K562 (cell line): ENCODE results near the gene PEDS1. TPM values are rescaled to one million over a fixed set of nuclear protein-coding genes. Genes with fewer than 3 reads are reported as not detected.
"Not testable (repeated sequence)": the region's sequence is repeated elsewhere in the genome, so short reads cannot be mapped to it uniquely, and the experiment has no call there.

ENCODE experiments used
- ATAC-seq: fragments of 200-7000 bp; cut with Tn5 transposase; 3 replicates; pipeline ENCODE4 v1.9.1; 2020; ENCODE audit warnings: moderate library complexity
- BruUV-seq: library from RNA; stranded (reverse); fragments of 400-500 nt; replicated peaks from 2 replicates; lab custom pipeline; 2021; lab: Mats Ljungman, UMichigan
- CTCF ChIA-PET: fragments of 300-600 bp; formaldehyde crosslinking; extraction: SDS; loops from one replicate; lab custom pipeline; 2021; ENCODE audit warnings: low intra/inter-chr PET ratio; lab: Yijun Ruan, JAX
- POLR2A ChIA-PET: fragments of 300-600, 350-650 bp; sonication (Branson Sonifier 250); formaldehyde crosslinking; extraction: SDS; loops from one replicate; lab custom pipeline; 2021; ENCODE audit warnings: antibody characterized with exemption, inconsistent platforms; lab: Yijun Ruan, JAX
- DNase-seq, 4 experiments: peaks; one replicate each; pipeline versions ENCODE4 v3.0.0 to v3.0.0-alpha.2; 2011 to 2018; ENCODE audit warnings: low spot score in 3 of 4, mixed read lengths in 3 of 4; ENCODE audit errors: extremely low read depth in 1 of 4
- FAIRE-seq: peaks from 2 replicates; lab custom pipeline; 2011; peaks lifted over from hg19 to GRCh38; lab: Jason Lieb, UNC
- H2AFZ ChIP-seq: 2 replicates; pipeline ENCODE4 v1.6.0; 2011; ENCODE audit warnings: low read depth, low read length, control low read depth, inconsistent platforms
- H3K27ac ChIP-seq: fragments of 200-600 bp; 3 replicates; pipeline ENCODE4 v1.8.0; 2011; ENCODE audit warnings: low read depth, mild to moderate bottlenecking, control low read depth, inconsistent platforms, low read length, moderate library complexity, mixed read lengths; ENCODE audit errors: extremely low read depth
- H3K27me3 ChIP-seq, 2 experiments: fragments of 300-600 bp in 1 of 2; 2 replicates in 1 of 2; 3 replicates in 1 of 2; pipeline versions ENCODE4 v1.6.0 to v1.8.0; 2011; ENCODE audit warnings: inconsistent platforms in 2 of 2, low read length in 2 of 2, mild to moderate bottlenecking in 1 of 2, mixed read lengths in 1 of 2, moderate library complexity in 1 of 2; ENCODE audit not compliant: control insufficient read depth in 2 of 2, insufficient read depth in 2 of 2
- H3K36me3 ChIP-seq: fragments of 300-600 bp; 3 replicates; pipeline ENCODE4 v1.8.0; 2011; ENCODE audit warnings: mild to moderate bottlenecking, low read length, inconsistent platforms; ENCODE audit not compliant: control insufficient read depth, insufficient read depth
- H3K4me1 ChIP-seq, 2 experiments: fragments of 200-600 bp in 1 of 2; replicated peaks in 1 of 2; 2 replicates in 1 of 2; 3 replicates in 1 of 2; pipeline versions ENCODE4 v1.5.1 to v1.8.0; 2011; ENCODE audit warnings: inconsistent platforms in 2 of 2, low read length in 2 of 2, mild to moderate bottlenecking in 1 of 2, mixed read lengths in 1 of 2, moderate library complexity in 1 of 2; ENCODE audit not compliant: control insufficient read depth in 2 of 2, insufficient read depth in 2 of 2
- H3K4me2 ChIP-seq: 2 replicates; pipeline ENCODE4 v1.6.1; 2011; ENCODE audit warnings: low read length, control low read depth, inconsistent platforms, mixed read lengths; ENCODE audit not compliant: insufficient read depth
- H3K4me3 ChIP-seq: fragments of 200-600 bp; sonication (generic), shearing (Covaris generic); 2 replicates; pipeline ENCODE4 v1.5.1; 2016; ENCODE audit warnings: control low read depth, inconsistent platforms
- H3K79me2 ChIP-seq: fragments of 200-600 bp; 3 replicates; pipeline ENCODE4 v1.8.0; 2011; ENCODE audit warnings: low read length, inconsistent platforms; ENCODE audit not compliant: control insufficient read depth, insufficient read depth
- H3K9ac ChIP-seq, 2 experiments: 2 replicates each; pipeline versions ENCODE4 v1.6.0 to v1.6.1; 2011; ENCODE audit warnings: low read depth in 2 of 2, low read length in 2 of 2, control low read depth in 1 of 2, inconsistent platforms in 1 of 2, mild to moderate bottlenecking in 1 of 2, mixed read lengths in 1 of 2; ENCODE audit not compliant: insufficient read depth in 1 of 2
- H3K9me1 ChIP-seq: one replicate; pipeline ENCODE4 v1.6.0; 2011; ENCODE audit warnings: inconsistent platforms, mild to moderate bottlenecking, low read length, moderate library complexity; ENCODE audit not compliant: control insufficient read depth, insufficient read depth
- H3K9me3 ChIP-seq: replicated peaks from 2 replicates; pipeline ENCODE4 v1.5.1; 2011; ENCODE audit warnings: low read depth, low read length, inconsistent platforms; ENCODE audit not compliant: control insufficient read depth, insufficient read depth
- H4K20me1 ChIP-seq: replicated peaks from 2 replicates; pipeline ENCODE4 v1.6.1; 2011; ENCODE audit warnings: low read length, inconsistent platforms, mixed read lengths; ENCODE audit not compliant: control insufficient read depth, insufficient read depth
- WGBS: fragments of 100-300 bp; shearing (Covaris generic); methylation state at CpG from one replicate; pipeline ENCODE4 v1.1.6; 2016; ENCODE audit warnings: low coverage, mixed read lengths; ENCODE audit not compliant: insufficient coverage; ENCODE audit errors: missing lambda C conversion rate; 5-methylcytosine and 5-hydroxymethylcytosine counted together
- in situ Hi-C: fragments of 300-500 bp; cut with MboI; formaldehyde crosslinking; loops from 4 replicates; pipeline ENCODE4 v1.15.0; 2018; ENCODE audit warnings: inconsistent platforms, mixed read lengths
- intact Hi-C: fragments of 100-400 bp; cut with micrococcal nuclease; formaldehyde crosslinking; loops from 2 replicates; pipeline ENCODE4 v1.14.2; 2022
- polyA plus RNA-seq, 8 experiments: library from polyadenylated mRNA; depleted of rRNA in 4 of 8; stranded (reverse) in 5 of 8; unstranded in 3 of 8; fragments of >200 nt; fragmentation: Nextera tagmentation in 2 of 8; fragmentation: Illumina TruSeq in 1 of 8; extraction: Ambion mirVana in 2 of 8; extraction: Trizol in 1 of 8; gene quantifications; 2 replicates each; pipeline versions ENCODE4 v1.2.1 to v1.2.3, GENCODE V29; 2011 to 2014; ENCODE audit warnings: inconsistent platforms in 1 of 8, missing spikeins in 1 of 8
- total RNA-seq, 7 experiments: library from RNA; depleted of rRNA in 6 of 7; stranded (reverse); fragments of >200 nt in 6 of 7; fragmentation: Illumina TruSeq in 2 of 7; extraction: Trizol in 2 of 7; gene quantifications; 2 replicates each; pipeline versions ENCODE4 v1.2.1 to v1.2.3, GENCODE V29; 2011 to 2021; ENCODE audit warnings: low replicate concordance in 1 of 7

Gene PEDS1
- total and polyA plus RNA-seq, 9 of the 15 experiments (the other 6 are each of a cell fraction or from before 2014, with no cell fraction given), result 2.9 to 38.5 (median 24.2) TPM

- 61% methylated on average over 4 of the region's 5 CpGs for WGBS
- H3K27ac ChIP-seq, in situ Hi-C loops: not testable (repeated sequence)
These were observed 46.9 kb downstream of the PEDS1 start for GRCh38 chr20:50106669-50107068.

More at GRCh38 chr20:50106669-50107068, 46.9 kb downstream of the PEDS1 start:
- CTCF ChIA-PET, FAIRE-seq, BruUV-seq, H3K4me2 ChIP-seq, DNase-seq, intact Hi-C loops, H3K4me3 ChIP-seq, ATAC-seq, H2AFZ ChIP-seq, H3K9me3 ChIP-seq, H3K9ac ChIP-seq, H3K27me3 ChIP-seq: not testable (repeated sequence)
- Histone ChIP-seq H4K20me1 (peaks cover 56% of the 10 kb centered on the region), H3K4me1 (peaks cover 25 to 64% of the 10 kb centered on the region in 2 experiments), H3K79me2 (peaks cover 98% of the 10 kb centered on the region), H3K9me1 (peaks cover 18% of the 10 kb centered on the region), H3K36me3 (peaks cover 56% of the 10 kb centered on the region)
- POLR2A ChIA-PET, result interaction anchor here (0.7 to 1.8 kb wide), 6 partner anchors 8 to 136 kb away, joined by 3 to 8 read pairs (median 5); partner anchors contain the start of gene SNAI1

Other genes with a start within 250 kb of the PEDS1 start
- gene SPATA2, start 238.2 kb downstream of the PEDS1 start, total RNA-seq (2014; rRNA removed), result 2.6 and 2.7 TPM in 2 replicates
- gene SPATA2, start 238.2 kb downstream of the PEDS1 start, total RNA-seq (2014; rRNA removed; fragmentation: Illumina TruSeq; extraction: Trizol), result 2.2 and 2.5 TPM in 2 replicates
- gene SPATA2, start 238.2 kb downstream of the PEDS1 start, total RNA-seq (2015; rRNA removed; fragmentation: Illumina TruSeq; extraction: Trizol), result 2.6 and 2.7 TPM in 2 replicates
- gene SPATA2, start 238.2 kb downstream of the PEDS1 start, total RNA-seq (2021), result 8.0 and 8.2 TPM in 2 replicates
- gene SPATA2, start 238.2 kb downstream of the PEDS1 start, polyA plus RNA-seq (2011; rRNA removed), result 3.8 and 7.3 TPM in 2 replicates
- gene SPATA2, start 238.2 kb downstream of the PEDS1 start, polyA plus RNA-seq (2014; fragmentation: Illumina TruSeq; extraction: Trizol), result 5.0 and 6.7 TPM in 2 replicates
- under 1 TPM; 0.46 to 0.59 TPM for gene SPATA2, start 238.2 kb downstream of the PEDS1 start, polyA plus RNA-seq (2014; fragmentation: Nextera tagmentation; extraction: Ambion mirVana)
- gene SPATA2, start 238.2 kb downstream of the PEDS1 start, polyA plus RNA-seq (2014; rRNA removed), result 3.2 and 4.0 TPM in 2 replicates
- gene RNF114, start 217.3 kb downstream of the PEDS1 start, total RNA-seq (2014; rRNA removed), result 53.5 and 82.2 TPM in 2 replicates
- gene RNF114, start 217.3 kb downstream of the PEDS1 start, total RNA-seq (2014; rRNA removed; fragmentation: Illumina TruSeq; extraction: Trizol), result 62.6 and 66.5 TPM in 2 replicates
- gene RNF114, start 217.3 kb downstream of the PEDS1 start, total RNA-seq (2015; rRNA removed; fragmentation: Illumina TruSeq; extraction: Trizol), result 54.5 and 57.2 TPM in 2 replicates
- 89.1 and 90.3 TPM in 2 replicates for gene RNF114, start 217.3 kb downstream of the PEDS1 start, total RNA-seq (2021)
- 102 and 111 TPM in 2 replicates for gene RNF114, start 217.3 kb downstream of the PEDS1 start, polyA plus RNA-seq (2011; rRNA removed)
- gene RNF114, start 217.3 kb downstream of the PEDS1 start, polyA plus RNA-seq (2014; fragmentation: Illumina TruSeq; extraction: Trizol), result 75.8 and 81.2 TPM in 2 replicates
- gene RNF114, start 217.3 kb downstream of the PEDS1 start, polyA plus RNA-seq (2014; fragmentation: Nextera tagmentation; extraction: Ambion mirVana), result 10 to 100 TPM; 38.6 to 64.5 TPM
- 55.9 and 76.9 TPM in 2 replicates for gene RNF114, start 217.3 kb downstream of the PEDS1 start, polyA plus RNA-seq (2014; rRNA removed)
- gene SNAI1, start 170.7 kb downstream of the PEDS1 start, total RNA-seq (2014; rRNA removed), result 1.7 and 7.3 TPM in 2 replicates
- 1.1 and 2.0 TPM in 2 replicates for gene SNAI1, start 170.7 kb downstream of the PEDS1 start, total RNA-seq (2014; rRNA removed; fragmentation: Illumina TruSeq; extraction: Trizol)
- gene SNAI1, start 170.7 kb downstream of the PEDS1 start, total RNA-seq (2015; rRNA removed; fragmentation: Illumina TruSeq; extraction: Trizol), result 2.4 TPM in 2 replicates
- 10.7 and 13.4 TPM in 2 replicates for gene SNAI1, start 170.7 kb downstream of the PEDS1 start, total RNA-seq (2021)
- 1.6 and 7.1 TPM in 2 replicates for gene SNAI1, start 170.7 kb downstream of the PEDS1 start, polyA plus RNA-seq (2011; rRNA removed)
- 11.6 and 12.3 TPM in 2 replicates for gene SNAI1, start 170.7 kb downstream of the PEDS1 start, polyA plus RNA-seq (2014; fragmentation: Illumina TruSeq; extraction: Trizol)
- gene SNAI1, start 170.7 kb downstream of the PEDS1 start, polyA plus RNA-seq (2014; fragmentation: Nextera tagmentation; extraction: Ambion mirVana), result under 1 TPM; 0.32 to 0.80 TPM
- 3.1 and 6.4 TPM in 2 replicates for gene SNAI1, start 170.7 kb downstream of the PEDS1 start, polyA plus RNA-seq (2014; rRNA removed)
- gene UBE2V1, start 40.6 kb downstream of the PEDS1 start, total RNA-seq (2014; rRNA removed), result 62.8 and 94.6 TPM in 2 replicates
- gene UBE2V1, start 40.6 kb downstream of the PEDS1 start, total RNA-seq (2014; rRNA removed; fragmentation: Illumina TruSeq; extraction: Trizol), result 93.0 and 107 TPM in 2 replicates
- gene UBE2V1, start 40.6 kb downstream of the PEDS1 start, total RNA-seq (2015; rRNA removed; fragmentation: Illumina TruSeq; extraction: Trizol), result 93.5 and 94.9 TPM in 2 replicates
- 113 and 119 TPM in 2 replicates for gene UBE2V1, start 40.6 kb downstream of the PEDS1 start, total RNA-seq (2021)
- 112 and 129 TPM in 2 replicates for gene UBE2V1, start 40.6 kb downstream of the PEDS1 start, polyA plus RNA-seq (2011; rRNA removed)
- gene UBE2V1, start 40.6 kb downstream of the PEDS1 start, polyA plus RNA-seq (2014; fragmentation: Illumina TruSeq; extraction: Trizol), result 237 and 271 TPM in 2 replicates
- gene UBE2V1, start 40.6 kb downstream of the PEDS1 start, polyA plus RNA-seq (2014; fragmentation: Nextera tagmentation; extraction: Ambion mirVana), result 100 to 1,000 TPM; 145 to 357 TPM
- gene UBE2V1, start 40.6 kb downstream of the PEDS1 start, polyA plus RNA-seq (2014; rRNA removed), result 146 and 170 TPM in 2 replicates
- 41.7 and 51.5 TPM in 2 replicates for gene CEBPB, start 37.1 kb upstream of the PEDS1 start, total RNA-seq (2014; rRNA removed)
- 8.1 and 8.3 TPM in 2 replicates for gene CEBPB, start 37.1 kb upstream of the PEDS1 start, total RNA-seq (2014; rRNA removed; fragmentation: Illumina TruSeq; extraction: Trizol)
- 5.7 and 6.6 TPM in 2 replicates for gene CEBPB, start 37.1 kb upstream of the PEDS1 start, total RNA-seq (2015; rRNA removed; fragmentation: Illumina TruSeq; extraction: Trizol)
- gene CEBPB, start 37.1 kb upstream of the PEDS1 start, total RNA-seq (2021), result 68.2 and 72.6 TPM in 2 replicates
- gene CEBPB, start 37.1 kb upstream of the PEDS1 start, polyA plus RNA-seq (2011; rRNA removed), result 7.8 and 10.8 TPM in 2 replicates
- gene CEBPB, start 37.1 kb upstream of the PEDS1 start, polyA plus RNA-seq (2014; fragmentation: Illumina TruSeq; extraction: Trizol), result 4.6 and 6.8 TPM in 2 replicates
- 1 to 10 TPM; 1.2 to 1.5 TPM for gene CEBPB, start 37.1 kb upstream of the PEDS1 start, polyA plus RNA-seq (2014; fragmentation: Nextera tagmentation; extraction: Ambion mirVana)
- 47.7 and 57.9 TPM in 2 replicates for gene CEBPB, start 37.1 kb upstream of the PEDS1 start, polyA plus RNA-seq (2014; rRNA removed)